GM19351 (cell line): ENCODE results near the gene KCNK2.

Experiments
- ATAC-seq: cut with Tn5 transposase; IDR thresholded peaks from one replicate; pipeline ENCODE4 v1.9.1; 2021; ENCODE audit warnings: mild to moderate bottlenecking, moderate library complexity; ENCODE audit not compliant: unreplicated experiment

Gene KCNK2

GRCh38 chr1:215251428-215251827 lies 168.9 kb downstream of the KCNK2 start:
- no peak for ATAC-seq

- ATAC-seq = no peak
These were observed 169.6 kb downstream of the KCNK2 start for GRCh38 chr1:215252164-215252563.

- ATAC-seq = no peak
These were observed 174.6 kb downstream of the KCNK2 start for GRCh38 chr1:215256936-215257679.

GRCh38 chr1:215260711-215261110 lies 178.2 kb downstream of the KCNK2 start:
- ATAC-seq = no peak

- no peak for ATAC-seq
These were observed 179.6 kb downstream of the KCNK2 start for GRCh38 chr1:215262106-215262505.

GRCh38 chr1:215263636-215264035 lies 181.1 kb downstream of the KCNK2 start:
- no peak for ATAC-seq

GRCh38 chr1:215264649-215265048 lies 182.1 kb downstream of the KCNK2 start:
- no peak for ATAC-seq

GRCh38 chr1:215267495-215267894 lies 185.0 kb downstream of the KCNK2 start:
- no peak for ATAC-seq

- no peak for ATAC-seq
These were observed 187.4 kb downstream of the KCNK2 start for GRCh38 chr1:215269955-215270354.

- no peak for ATAC-seq
These were observed 191.4 kb downstream of the KCNK2 start for GRCh38 chr1:215273838-215274516.

- ATAC-seq = no peak
These were observed 194.0 kb downstream of the KCNK2 start for GRCh38 chr1:215276582-215276981.

GRCh38 chr1:215277532-215277931 lies 195.0 kb downstream of the KCNK2 start:
- no peak for ATAC-seq

- ATAC-seq = no peak
These were observed 197.1 kb downstream of the KCNK2 start for GRCh38 chr1:215279682-215280081.

- no peak for ATAC-seq
These were observed 200.0 kb downstream of the KCNK2 start for GRCh38 chr1:215282557-215282956.

GRCh38 chr1:215285013-215285800 lies 202.7 kb downstream of the KCNK2 start:
- ATAC-seq = no peak
